Activated T-helper 2 cell treated with anti-CD3 and anti-CD28 coated beads, Interferon-gamma antibody, Interleukin-2, Interleukin-4, amounts not matched to agents 10 μg/mL and 5 μg/mL and 100 μg/mL, durations not matched to agents 14 hours and 24 hours and 36 hours (primary cell): ENCODE data around the gene SIGMAR1. TPM values are rescaled to one million over a fixed set of nuclear protein-coding genes. Genes with fewer than 3 reads are reported as not detected.

Experiments used
- DNase-seq: peaks from one replicate; pipeline ENCODE4 v3.0.0; 2021; ENCODE audit warnings: low spot score
- H3K27ac Mint-ChIP-seq: one replicate; pipeline ENCODE4 v1.8.0; 2021; ENCODE audit warnings: mixed read lengths
- H3K27me3 Mint-ChIP-seq: one replicate; pipeline ENCODE4 v1.8.0; 2021; ENCODE audit warnings: low read depth, mixed read lengths
- H3K36me3 Mint-ChIP-seq: one replicate; pipeline ENCODE4 v1.8.0; 2021; ENCODE audit warnings: low read depth, mixed read lengths
- H3K4me1 Mint-ChIP-seq: one replicate; pipeline ENCODE4 v1.8.0; 2021; ENCODE audit warnings: low read depth, mixed read lengths
- H3K4me3 Mint-ChIP-seq: one replicate; pipeline ENCODE4 v1.8.0; 2021; ENCODE audit warnings: low read depth, mild to moderate bottlenecking, moderate library complexity, mixed read lengths
- H3K9me3 Mint-ChIP-seq: one replicate; pipeline ENCODE4 v1.8.0; 2021; ENCODE audit warnings: mixed read lengths
- intact Hi-C: fragments of 100-400 bp; cut with micrococcal nuclease; formaldehyde crosslinking; loops from one replicate; pipeline ENCODE4 v1.15.1; 2023
- total RNA-seq: library from RNA; stranded (reverse); gene quantifications from 2 replicates; pipeline ENCODE4 v1.2.3, GENCODE V29; 2022

The SIGMAR1 gene
- total RNA-seq, 1 donor from 2014 or later: 109 TPM

DNA sequence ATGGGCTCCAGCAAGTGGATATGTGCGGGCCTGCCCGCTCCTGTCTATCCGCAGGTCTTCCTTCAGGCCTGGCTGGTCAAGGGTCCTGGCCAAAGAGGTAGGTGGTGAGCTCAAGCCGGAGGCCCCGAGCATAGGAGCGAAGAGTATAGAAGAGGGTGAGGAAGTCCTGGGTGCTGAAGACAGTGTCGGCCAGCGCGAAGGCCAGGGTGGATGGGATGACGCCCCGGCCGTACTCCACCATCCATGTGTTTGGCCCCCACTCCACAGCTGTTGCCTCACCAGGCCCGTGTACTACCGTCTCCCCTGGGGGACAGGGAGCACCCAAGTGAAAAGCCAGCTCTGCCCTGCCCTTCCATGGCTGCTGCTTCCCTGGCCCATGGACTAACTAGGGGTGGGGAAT, 2.0 kb downstream of the SIGMAR1 start:
- Mint-ChIP-seq H3K4me1 (peaks cover 29% of the 10 kb centered on the region), H3K36me3 (peaks cover 41% of the 10 kb centered on the region), H3K27me3 (peaks cover 8% of the 10 kb centered on the region), H3K27ac (no peak overlapping the region), H3K9me3 (no peaks in the 10 kb centered on the region), H3K4me3 (peak overlapping the region; percentile 97)
- DNase-seq: no peak
- intact Hi-C loops: loop anchor here (5.0 kb wide), 1 partner anchor 33 kb away; no protein-coding TSS in a partner anchor

DNA sequence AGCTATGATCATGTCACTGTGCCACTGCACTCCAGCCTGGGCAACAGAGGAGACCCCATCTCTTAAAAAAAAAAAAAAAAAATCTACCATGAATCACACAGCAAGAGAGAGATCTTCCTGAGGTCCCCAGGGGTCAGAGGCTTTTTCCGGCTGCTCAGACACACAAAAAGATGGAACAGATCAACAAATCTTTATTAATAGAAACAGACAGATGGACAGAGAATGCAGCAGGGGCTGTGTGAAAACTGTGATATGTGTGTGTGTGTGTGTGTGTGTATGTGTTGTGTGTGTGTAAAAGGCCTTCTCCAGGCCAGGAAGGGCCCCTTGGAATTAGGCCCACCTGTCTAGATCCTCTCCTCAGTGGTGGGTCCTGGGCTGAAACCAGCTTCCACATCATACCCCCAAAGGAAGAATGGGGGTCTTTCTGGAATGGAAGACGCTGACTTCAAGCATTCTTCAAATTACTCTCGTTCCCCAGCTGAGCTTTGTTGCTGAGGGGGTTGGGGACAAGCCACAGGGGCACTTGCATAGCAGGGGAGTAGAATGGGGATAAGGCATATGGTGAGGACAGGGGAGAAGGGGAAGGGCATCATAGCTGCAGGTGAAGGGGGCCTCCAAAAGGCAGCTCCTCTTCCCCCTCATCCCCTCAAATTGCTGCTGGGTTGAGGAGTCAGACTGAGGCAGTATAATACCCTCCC, 2.9 kb downstream of the SIGMAR1 start:
- Mint-ChIP-seq H3K27me3 (peaks cover 16% of the 10 kb centered on the region), H3K4me3 (peak overlapping the region; percentile 24), H3K9me3 (no peaks in the 10 kb centered on the region), H3K4me1 (peaks cover 29% of the 10 kb centered on the region), H3K36me3 (peaks cover 41% of the 10 kb centered on the region), H3K27ac (no peak overlapping the region)
- intact Hi-C loops: loop anchor here (1.0 to 5.0 kb wide), 2 partner anchors 22 to 32 kb away; partner anchors contain the start of gene RPP25L
- no peak for DNase-seq

DNA sequence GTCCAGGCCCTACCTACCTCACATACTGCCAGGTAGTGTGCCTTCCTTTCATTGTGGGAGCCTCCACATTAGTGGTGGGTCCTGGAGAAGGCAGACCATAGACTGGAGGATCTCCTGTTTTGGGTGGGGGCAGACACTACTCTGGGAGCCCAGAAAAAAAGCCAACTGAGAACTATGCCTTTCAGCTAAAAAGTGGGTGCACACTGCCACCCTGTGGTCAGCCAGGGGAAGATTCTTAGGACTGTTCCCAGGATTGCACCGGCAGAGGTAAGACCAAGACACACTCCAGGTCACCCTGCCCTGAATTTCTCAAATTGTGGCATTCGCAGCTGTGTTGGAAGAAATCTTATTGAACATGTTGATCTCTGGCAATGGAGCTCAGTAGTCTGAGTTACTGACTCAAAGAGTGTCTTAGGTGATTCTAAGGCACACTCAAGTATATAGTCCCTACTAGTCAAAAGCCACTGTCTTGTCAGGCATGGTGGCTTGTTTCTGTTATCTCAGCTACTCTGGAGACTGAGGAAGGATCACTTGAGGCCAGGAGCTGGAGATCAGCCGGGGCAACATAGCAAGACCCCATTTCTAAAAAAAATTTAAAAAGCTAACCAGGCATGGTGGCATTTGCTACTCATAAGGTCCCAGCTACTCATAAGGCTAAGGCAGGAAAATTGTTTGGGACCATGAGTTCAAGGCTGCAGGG, 3.6 kb downstream of the SIGMAR1 start:
- peaks cover 23% of the 10 kb centered on the region for H3K27me3 Mint-ChIP-seq
- no peak overlapping the region for H3K27ac Mint-ChIP-seq
- peak; percentile 62 for DNase-seq
- intact Hi-C loops: loop anchor here (1.0 kb wide), 1 partner anchor 22 kb away; the partner anchor contains the start of gene RPP25L
- H3K36me3 Mint-ChIP-seq: peaks cover 41% of the 10 kb centered on the region
- H3K4me1 Mint-ChIP-seq: peaks cover 32% of the 10 kb centered on the region
- H3K4me3 Mint-ChIP-seq: peak overlapping the region; percentile 24
- no peaks in the 10 kb centered on the region for H3K9me3 Mint-ChIP-seq

DNA sequence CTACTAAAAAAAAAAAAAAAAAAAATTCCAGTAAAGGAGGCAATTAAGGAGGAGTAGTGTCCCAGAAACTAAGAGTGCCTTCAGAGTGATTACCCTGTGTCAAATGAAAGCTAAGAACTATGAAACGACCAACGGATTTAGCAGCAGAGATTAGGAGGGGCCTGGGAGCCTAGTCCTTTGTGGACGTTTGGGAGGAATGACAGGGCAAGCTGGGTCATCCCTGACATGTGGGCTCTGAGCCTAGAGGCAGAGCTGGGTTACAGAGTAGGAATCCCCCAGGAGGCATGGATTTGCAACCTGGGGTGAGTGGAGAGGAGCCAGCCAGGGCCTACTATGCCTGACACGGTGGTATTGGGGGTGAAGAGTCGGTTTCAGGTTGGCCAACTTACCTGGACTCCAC, 4.4 kb downstream of the SIGMAR1 start:
- Mint-ChIP-seq H3K27me3 (peaks cover 28% of the 10 kb centered on the region), H3K27ac (no peak overlapping the region), H3K4me1 (peaks cover 28% of the 10 kb centered on the region), H3K4me3 (no peak overlapping the region), H3K36me3 (peaks cover 44% of the 10 kb centered on the region), H3K9me3 (no peaks in the 10 kb centered on the region)
- no peak for DNase-seq
- intact Hi-C loops: no loop called here

DNA sequence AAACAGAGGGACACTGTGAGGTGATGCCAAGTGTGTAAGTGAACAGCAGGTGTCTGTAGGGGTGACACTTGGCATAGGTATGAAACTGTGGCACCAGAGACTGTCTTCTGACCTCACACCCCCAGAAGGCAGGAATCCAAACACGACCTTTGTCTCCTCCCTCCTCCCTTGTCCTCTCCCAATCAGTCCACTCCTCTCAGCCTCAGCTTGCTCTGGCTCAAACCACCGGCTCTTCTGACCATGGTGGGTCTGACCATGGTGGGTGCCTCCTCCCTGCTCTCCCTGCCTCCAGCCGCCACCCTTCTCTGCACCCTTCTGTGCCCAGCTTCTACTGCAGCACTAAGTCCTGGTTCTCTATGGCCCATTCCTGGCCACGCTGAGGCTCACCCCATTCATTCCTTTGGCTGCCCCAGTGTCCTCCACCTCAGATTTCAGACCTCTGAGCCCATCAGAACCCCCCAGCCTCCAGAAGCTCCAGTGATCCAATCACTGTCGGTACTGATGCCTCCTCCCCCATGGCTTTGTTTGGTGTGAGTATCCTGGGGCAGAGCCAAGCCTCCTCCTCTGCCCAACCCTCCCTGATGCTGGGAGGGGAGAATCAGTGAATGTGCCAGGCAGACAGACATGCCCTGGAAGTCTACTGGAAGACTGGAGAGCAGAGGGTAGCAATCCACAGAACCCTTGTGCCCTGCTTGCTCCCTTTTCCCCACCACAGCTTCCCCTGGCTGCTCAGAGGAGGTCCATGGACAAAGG, 7.0 kb downstream of the SIGMAR1 start:
- no peak for DNase-seq
- Mint-ChIP-seq H3K27ac (no peak overlapping the region), H3K4me3 (peak overlapping the region; percentile 28), H3K9me3 (no peaks in the 10 kb centered on the region), H3K4me1 (peaks cover 17% of the 10 kb centered on the region), H3K27me3 (peaks cover 49% of the 10 kb centered on the region), H3K36me3 (peaks cover 33% of the 10 kb centered on the region)
- intact Hi-C loops: no loop called here

DNA sequence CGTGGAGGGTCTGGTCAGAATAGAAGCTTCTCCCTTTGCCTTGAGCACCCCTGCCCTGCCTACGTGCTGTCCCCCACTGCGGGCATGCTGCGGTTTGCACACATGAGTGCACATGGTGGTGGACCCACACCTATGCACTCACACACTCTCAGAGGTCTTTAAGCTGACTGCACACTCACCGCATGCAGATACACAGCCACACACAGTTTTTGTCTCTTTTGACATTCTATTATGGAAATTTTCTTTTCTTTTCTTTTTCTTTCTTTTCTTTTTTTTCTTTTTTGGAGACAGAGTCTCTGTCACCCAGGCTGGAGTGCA, 8.1 kb downstream of the SIGMAR1 start:
- Mint-ChIP-seq H3K27me3 (peaks cover 57% of the 10 kb centered on the region), H3K27ac (no peak overlapping the region), H3K9me3 (no peaks in the 10 kb centered on the region), H3K4me1 (peaks cover 13% of the 10 kb centered on the region), H3K36me3 (peaks cover 21% of the 10 kb centered on the region), H3K4me3 (peak overlapping the region; percentile 59)
- DNase-seq: no peak
- intact Hi-C loops: no loop called here

DNA sequence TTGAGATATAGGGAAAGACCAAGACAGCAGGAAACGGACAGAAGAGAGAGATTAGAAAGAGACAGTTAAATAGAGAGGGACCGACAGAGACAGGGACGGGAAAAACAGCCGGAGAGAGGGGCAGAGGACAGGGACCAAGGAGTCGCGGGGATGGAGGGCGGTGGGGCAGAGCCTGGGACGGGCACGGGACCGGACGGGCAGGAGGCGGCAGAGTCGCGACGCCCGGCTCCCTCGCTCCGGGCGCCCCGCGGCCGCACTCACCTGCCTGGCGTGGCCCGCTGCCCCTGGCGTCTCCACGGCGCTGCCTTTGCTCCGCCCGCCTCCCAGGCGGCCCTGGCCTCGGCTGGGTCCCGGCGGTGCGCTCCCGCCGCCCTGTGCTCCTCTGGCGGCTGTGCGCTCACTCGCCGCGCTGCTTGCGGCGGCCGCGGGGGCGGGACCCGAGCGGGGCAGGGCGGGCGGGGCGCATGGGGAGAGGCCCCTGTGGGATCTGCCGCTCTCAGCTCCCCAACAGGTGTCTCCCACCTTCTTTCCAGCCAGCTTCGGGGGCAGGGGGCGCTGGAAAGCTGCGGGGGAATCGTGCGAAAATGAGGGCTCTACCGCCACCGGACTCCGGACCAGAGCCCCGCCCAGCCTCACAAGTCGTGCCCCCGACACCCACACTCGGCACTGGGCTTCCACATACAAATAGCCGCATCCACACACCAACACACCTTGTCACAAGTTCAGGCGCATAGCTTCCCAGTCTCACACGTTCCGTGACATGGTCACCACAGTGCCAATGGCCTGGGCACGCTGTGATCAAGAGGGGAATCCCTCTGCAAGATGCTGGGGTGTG, 8.7 kb downstream of the SIGMAR1 start, which contains the start of gene ARID3C:
TSS of gene ARID3C (minus strand) at position 411 of the 835 bp plus-strand sequence. CDS start 1,052 bp downstream, outside the sequence.
- peaks cover 8% of the 10 kb centered on the region for H3K4me1 Mint-ChIP-seq
- peaks cover 58% of the 10 kb centered on the region for H3K27me3 Mint-ChIP-seq
- peak; percentile 22 for DNase-seq
- intact Hi-C loops: no loop called here
- no peak within 1 kb of the TSS for H3K27ac Mint-ChIP-seq
- H3K9me3 Mint-ChIP-seq: no peaks in the 10 kb centered on the region
- peaks cover 16% of the 10 kb centered on the region for H3K36me3 Mint-ChIP-seq
- H3K4me3 Mint-ChIP-seq: peak within 1 kb of the TSS; percentile 72

DNA sequence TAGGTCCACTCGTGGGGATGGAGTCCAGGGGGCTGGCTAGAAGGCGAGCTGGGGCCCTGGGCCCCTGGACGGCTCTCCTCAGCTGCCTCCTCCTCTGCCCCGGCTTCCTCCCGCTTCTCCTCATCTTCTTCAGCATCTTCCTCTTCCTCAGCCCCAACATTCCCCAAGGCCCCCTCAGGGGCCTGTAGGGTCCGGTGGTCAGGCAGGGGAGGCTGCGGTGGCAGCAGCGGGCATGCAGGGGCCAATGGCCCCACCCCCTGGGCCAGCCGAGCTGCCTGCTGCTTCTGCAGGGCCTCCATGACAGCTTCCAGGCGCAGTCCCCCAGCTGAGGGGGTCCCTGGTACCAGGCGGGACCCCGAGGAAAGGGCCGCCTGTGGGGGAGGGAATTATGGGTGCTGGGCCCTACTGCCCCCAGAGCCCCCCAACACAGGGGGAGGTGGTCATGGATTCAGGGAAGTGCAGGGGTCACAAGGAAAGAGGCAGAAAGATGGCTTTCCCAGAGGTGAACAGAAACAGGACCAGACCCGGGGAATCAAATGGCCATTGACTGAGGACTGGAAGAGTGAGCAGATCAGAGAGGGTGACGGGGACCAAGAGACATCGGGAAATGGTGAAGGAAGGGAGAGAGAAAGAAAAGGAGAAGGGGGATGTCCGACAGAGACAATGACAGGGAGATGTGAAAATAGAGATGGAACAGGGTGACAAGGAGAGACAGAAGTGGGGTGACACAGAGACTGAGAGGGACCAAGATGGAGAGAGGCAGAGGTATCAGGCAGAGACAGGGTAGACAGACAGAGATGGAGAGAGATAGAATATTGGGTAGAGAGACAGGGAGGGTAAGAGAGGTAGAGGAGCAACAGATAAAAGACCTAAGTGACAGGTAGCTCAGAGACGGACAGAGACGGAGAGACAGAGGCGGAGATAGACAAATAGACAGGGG, 9.6 kb downstream of the SIGMAR1 start:
- no peak for DNase-seq
- Mint-ChIP-seq H3K4me3 (peak overlapping the region; percentile 72), H3K27me3 (peaks cover 63% of the 10 kb centered on the region), H3K9me3 (no peaks in the 10 kb centered on the region), H3K27ac (no peak overlapping the region), H3K36me3 (peaks cover 13% of the 10 kb centered on the region), H3K4me1 (peaks cover 10% of the 10 kb centered on the region)
- intact Hi-C loops: no loop called here

DNA sequence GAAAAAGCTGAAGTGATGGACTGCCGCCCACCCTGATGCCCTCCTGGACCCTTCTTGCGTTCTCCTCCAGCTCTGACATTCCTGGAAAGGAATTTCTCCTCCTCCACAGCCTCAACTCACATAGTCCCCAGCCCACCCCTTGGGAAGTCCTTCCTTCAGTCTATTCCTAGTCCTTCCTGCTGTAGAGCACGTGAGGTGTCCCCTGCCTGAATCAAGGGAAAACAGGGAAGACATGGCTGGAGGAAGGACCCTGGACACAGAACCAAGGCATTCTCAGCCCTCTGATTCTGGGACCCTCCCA, 12.5 kb downstream of the SIGMAR1 start:
- H3K9me3 Mint-ChIP-seq: no peaks in the 10 kb centered on the region
- peaks cover 16% of the 10 kb centered on the region for H3K4me1 Mint-ChIP-seq
- intact Hi-C loops: loop anchor here (2.0 kb wide), 1 partner anchor 36 kb away; the partner anchor contains the start of gene CNTFR
- H3K27me3 Mint-ChIP-seq: peaks cover 65% of the 10 kb centered on the region
- no peak overlapping the region for H3K27ac Mint-ChIP-seq
- DNase-seq: no peak
- H3K4me3 Mint-ChIP-seq: no peak overlapping the region
- peaks cover 3% of the 10 kb centered on the region for H3K36me3 Mint-ChIP-seq

DNA sequence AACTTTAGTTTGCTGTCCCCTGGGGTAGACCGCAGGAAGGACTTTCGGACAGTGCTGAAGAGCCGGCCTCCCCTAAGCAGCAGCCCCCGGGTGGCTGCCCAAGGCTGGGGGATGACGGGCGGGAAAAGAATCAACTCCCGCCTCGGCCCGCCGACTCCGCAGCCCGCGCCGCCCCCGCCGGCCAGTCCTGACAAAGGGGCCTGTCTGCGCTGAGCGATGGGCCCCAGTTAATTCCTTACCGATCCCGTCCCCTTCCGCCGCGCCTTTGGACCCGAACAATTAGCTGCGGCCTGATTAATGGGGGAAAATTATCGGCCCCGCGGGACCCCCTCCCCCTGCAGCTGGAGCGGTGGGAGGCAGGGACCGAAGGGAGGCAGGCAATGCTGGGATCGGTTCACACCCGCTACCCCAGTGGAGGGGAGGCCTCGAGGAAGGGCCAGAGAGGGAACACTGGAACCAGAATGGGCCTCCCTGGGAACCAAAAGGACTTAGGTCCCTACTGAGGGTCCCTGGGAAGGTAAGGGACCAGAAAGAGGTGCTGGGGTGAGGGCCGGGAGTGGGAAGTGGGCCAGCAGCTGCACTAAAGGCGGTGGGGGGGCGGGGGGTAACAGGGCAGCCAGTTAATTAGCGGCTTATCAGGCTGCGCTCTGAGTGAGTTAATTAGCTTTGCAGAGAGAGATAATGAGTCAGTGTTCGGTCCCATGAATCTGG, 13.0 kb downstream of the SIGMAR1 start:
- H3K4me1 Mint-ChIP-seq: peaks cover 18% of the 10 kb centered on the region
- peaks cover 60% of the 10 kb centered on the region for H3K27me3 Mint-ChIP-seq
- no peaks in the 10 kb centered on the region for H3K9me3 Mint-ChIP-seq
- no peak overlapping the region for H3K27ac Mint-ChIP-seq
- no peak for DNase-seq
- intact Hi-C loops: loop anchor here (2.0 kb wide), 1 partner anchor 36 kb away; the partner anchor contains the start of gene CNTFR
- H3K4me3 Mint-ChIP-seq: no peak overlapping the region
- peaks cover 3% of the 10 kb centered on the region for H3K36me3 Mint-ChIP-seq
